ENCODE results near the gene PCCB.

- TF ChIP-seq ZNF138 (CRISPR knock-in tag; conservative IDR thresholded peaks at IDR 0.05) (no peak), FOXP4 (CRISPR knock-in tag; IDR thresholded peaks at IDR 0.05) (no peak), MXD4 (CRISPR knock-in tag; IDR thresholded peaks at IDR 0.05; ENCODE audit: borderline replicate concordance) (no peak), CTCF (IDR thresholded peaks at IDR 0.05) (no peak), ZNF317 (CRISPR knock-in tag; IDR thresholded peaks at IDR 0.05; ENCODE audit: borderline replicate concordance, low read depth) (no peak)
These were observed 13.0 kb upstream of the PCCB start for GRCh38 chr3:136237103-136237502.
